OCI-LY7 (cell line): Measurements from ENCODE around the gene PTPMT1. TPM values are rescaled to one million over a fixed set of nuclear protein-coding genes. Genes with fewer than 3 reads are reported as not detected.

Experiments
- BruUV-seq: library from RNA; stranded (reverse); fragments of 400-500 nt; replicated peaks from 2 replicates; lab custom pipeline; 2021; lab: Mats Ljungman, UMichigan
- CTCF ChIA-PET: fragments of 300-600 bp; sonication (Branson Sonifier 250); formaldehyde crosslinking; loops from one replicate; lab custom pipeline; 2022; ENCODE audit warnings: antibody characterized with exemption; ENCODE audit not compliant: unreplicated experiment; lab: Charles Lee
- POLR2A ChIA-PET: fragments of 300-600 bp; sonication (Branson Sonifier 250); formaldehyde crosslinking; loops from one replicate; lab custom pipeline; 2022; ENCODE audit warnings: antibody characterized with exemption; lab: Charles Lee
- DNase-seq: peaks from one replicate; pipeline ENCODE4 v3.0.0-alpha.2; 2015; ENCODE audit warnings: low spot score
- H2AFZ ChIP-seq: fragments of 200-600 bp; sonication (generic), shearing (Covaris generic); 2 replicates; pipeline ENCODE4 v1.6.1; 2014; ENCODE audit warnings: mild to moderate bottlenecking, antibody characterized with exemption, low read length, moderate library complexity
- H3K27ac ChIP-seq: fragments of 200-600 bp; sonication (generic); 2 replicates; pipeline ENCODE4 v1.5.1; 2014; ENCODE audit warnings: mixed run types, low read depth, mild to moderate bottlenecking, moderate library complexity, low read length, inconsistent platforms; ENCODE audit not compliant: poor library complexity, severe bottlenecking
- H3K36me3 ChIP-seq: fragments of 200-600 bp; sonication (generic); 2 replicates; pipeline ENCODE4 v1.6.1; 2014; ENCODE audit warnings: mild to moderate bottlenecking, antibody characterized with exemption, low read length, moderate library complexity, mixed read lengths; ENCODE audit not compliant: insufficient read depth
- H3K4me1 ChIP-seq: fragments of 200-600 bp; sonication (generic); 2 replicates; pipeline ENCODE4 v1.5.1; 2014; ENCODE audit warnings: mild to moderate bottlenecking, low read length; ENCODE audit not compliant: insufficient read depth, poor library complexity, severe bottlenecking
- H3K4me2 ChIP-seq: fragments of 200-600 bp; sonication (generic); 2 replicates; pipeline ENCODE4 v1.6.1; 2014; ENCODE audit warnings: mild to moderate bottlenecking, low read length
- H3K4me3 ChIP-seq: fragments of 200-600 bp; sonication (generic); 2 replicates; pipeline ENCODE4 v1.5.1; 2014; ENCODE audit warnings: mild to moderate bottlenecking, low read depth, low read length; ENCODE audit not compliant: poor library complexity, severe bottlenecking
- H3K79me2 ChIP-seq: fragments of 200-600 bp; sonication (generic); 2 replicates; pipeline ENCODE4 v1.6.1; 2016; ENCODE audit warnings: low read depth, mild to moderate bottlenecking, low read length, moderate library complexity, mixed read lengths; ENCODE audit not compliant: insufficient read depth
- H3K9me2 ChIP-seq: fragments of 200-600 bp; sonication (generic); 2 replicates; pipeline ENCODE4 v1.6.1; 2016; ENCODE audit warnings: mild to moderate bottlenecking, low read length, mixed read lengths; ENCODE audit not compliant: insufficient read depth
- H3K9me3 ChIP-seq: fragments of 200-600 bp; sonication (generic); 2 replicates; pipeline ENCODE4 v1.6.1; 2014; ENCODE audit warnings: mild to moderate bottlenecking, mixed run types, low read length, mixed read lengths
- H4K20me1 ChIP-seq: fragments of 200-600 bp; sonication (generic); 2 replicates; pipeline ENCODE4 v1.6.1; 2014; ENCODE audit warnings: mild to moderate bottlenecking, antibody characterized with exemption, low read length, moderate library complexity, mixed read lengths; ENCODE audit not compliant: insufficient read depth
- CTCF ChIP-seq: fragments of 200-600 bp; sonication (generic); conservative IDR thresholded peaks from 2 replicates; pipeline ENCODE4 v1.5.1; 2014; ENCODE audit warnings: mild to moderate bottlenecking, antibody characterized with exemption, low read length, moderate library complexity, mixed read lengths
- EZH2phosphoT487 ChIP-seq: fragments of 200-600 bp; sonication (generic); IDR thresholded peaks from 2 replicates; pipeline ENCODE4 v1.6.1; 2018; ENCODE audit warnings: low read depth, borderline replicate concordance, mild to moderate bottlenecking, mixed run types, antibody characterized with exemption, low read length, moderate library complexity, mixed read lengths
- intact Hi-C: fragments of 100-400 bp; cut with micrococcal nuclease; formaldehyde crosslinking; loops from one replicate; pipeline ENCODE4 v1.10.0; 2022; ENCODE audit not compliant: unreplicated experiment
- total RNA-seq, 2 experiments: library from RNA; depleted of rRNA in 1 of 2; stranded (reverse); fragments of >200 nt in 1 of 2; shearing (Covaris generic) in 1 of 2; gene quantifications; 2 replicates each; pipeline ENCODE4 v1.2.3, GENCODE V29; 2014 to 2022

The PTPMT1 gene
- total RNA-seq, 2 experiments from 2014 or later, result 27.6 to 52.6 TPM

DNA sequence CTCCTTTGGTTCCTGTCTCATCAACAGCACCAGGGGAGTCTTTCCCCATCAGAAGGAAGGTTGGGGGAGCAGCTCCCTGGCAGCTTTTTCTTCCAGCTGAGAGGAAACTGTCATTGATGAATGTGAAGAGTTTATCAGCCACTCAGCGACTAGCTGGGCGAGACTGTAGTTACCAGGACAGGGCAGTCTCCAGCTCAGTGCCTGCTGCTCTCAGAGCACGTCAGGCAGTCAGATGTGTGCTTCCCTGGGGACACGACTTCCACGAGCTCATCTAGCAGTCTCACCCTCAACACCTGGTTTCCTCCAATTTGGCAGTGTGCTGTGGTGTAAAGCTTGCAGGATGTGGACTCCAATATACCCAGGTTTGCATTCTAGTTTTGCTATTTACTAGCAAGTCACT is 41.3 kb downstream of the PTPMT1 start:
- Histone ChIP-seq H3K4me2 (peak overlapping the region; percentile 29), H3K9me2 (no peaks in the 10 kb centered on the region), H2AFZ (no peak overlapping the region), H3K4me1 (peaks cover 25% of the 10 kb centered on the region), H4K20me1 (no peaks in the 10 kb centered on the region), H3K27ac (no peak overlapping the region), H3K4me3 (no peak overlapping the region), H3K36me3 (no peaks in the 10 kb centered on the region; the same call in 1 of the 2 replicates), H3K9me3 (no peaks in the 10 kb centered on the region), H3K79me2 (no peaks in the 10 kb centered on the region)
- TF ChIP-seq EZH2phosphoT487 (no peak), CTCF (no peak)
- no TSS peak for BruUV-seq
- DNase-seq, result peak; percentile 81
- ChIA-PET POLR2A (interaction anchor here (0.6 to 1.9 kb wide), 9 partner anchors 10 to 610 kb away, joined by 3 to 4 read pairs (median 3); no protein-coding TSS in a partner anchor), CTCF (no interaction called here)
- intact Hi-C loops, result no loop called here

- intact Hi-C loops, result no loop called here
- no peak overlapping the region for H3K27ac ChIP-seq
- H3K4me3 ChIP-seq, result no peak overlapping the region
- ChIA-PET CTCF (no interaction called here), POLR2A (interaction anchor here (0.6 to 1.9 kb wide), 8 partner anchors 10 to 278 kb away, joined by 3 to 4 read pairs (median 3); partner anchors contain the start of gene AGBL2)
- H2AFZ ChIP-seq, result no peak overlapping the region
- DNase-seq, result no peak
- peak overlapping the region; percentile 29 for H3K4me2 ChIP-seq
- H3K36me3 ChIP-seq, result no peaks in the 10 kb centered on the region; the same call in 1 of the 2 replicates
- no peaks in the 10 kb centered on the region for H3K79me2 ChIP-seq
- H3K4me1 ChIP-seq, result peaks cover 31% of the 10 kb centered on the region
- no TSS peak for BruUV-seq
- no peaks in the 10 kb centered on the region for H4K20me1 ChIP-seq
- H3K9me3 ChIP-seq, result no peaks in the 10 kb centered on the region
- H3K9me2 ChIP-seq, result no peaks in the 10 kb centered on the region
- TF ChIP-seq CTCF (no peak), EZH2phosphoT487 (no peak)
Observed at GRCh38 chr11:47607380-47607779, 42.0 kb downstream of the PTPMT1 start.

- DNase-seq, result no peak
- H3K4me3 ChIP-seq, result no peak overlapping the region
- H3K4me2 ChIP-seq, result no peak overlapping the region
- intact Hi-C loops, result no loop called here
- no peaks in the 10 kb centered on the region for H3K9me2 ChIP-seq
- no peaks in the 10 kb centered on the region for H3K9me3 ChIP-seq
- H3K27ac ChIP-seq, result no peak overlapping the region
- no TSS peak for BruUV-seq
- H3K4me1 ChIP-seq, result peaks cover 31% of the 10 kb centered on the region
- H3K36me3 ChIP-seq, result no peaks in the 10 kb centered on the region; the same call in 1 of the 2 replicates
- ChIA-PET POLR2A (interaction anchor here (0.6 to 1.0 kb wide), 4 partner anchors 11 to 988 kb away, joined by 3 to 5 read pairs (median 3); no protein-coding TSS in a partner anchor), CTCF (no interaction called here)
- TF ChIP-seq CTCF (no peak), EZH2phosphoT487 (no peak)
- no peaks in the 10 kb centered on the region for H4K20me1 ChIP-seq
- no peaks in the 10 kb centered on the region for H3K79me2 ChIP-seq
- no peak overlapping the region for H2AFZ ChIP-seq
Observed at GRCh38 chr11:47609675-47610074, 44.3 kb downstream of the PTPMT1 start.
